ENCODE measurements around the gene DTX2. TPM values are rescaled to one million over a fixed set of nuclear protein-coding genes. Genes with fewer than 3 reads are reported as not detected.
"Not testable (repeated sequence)": the region's sequence is repeated elsewhere in the genome, so short reads cannot be mapped to it uniquely, and the experiment has no call there.

DTX2 gene
- total RNA-seq, 1 experiment from 2014 or later: 37.4 TPM

DNA sequence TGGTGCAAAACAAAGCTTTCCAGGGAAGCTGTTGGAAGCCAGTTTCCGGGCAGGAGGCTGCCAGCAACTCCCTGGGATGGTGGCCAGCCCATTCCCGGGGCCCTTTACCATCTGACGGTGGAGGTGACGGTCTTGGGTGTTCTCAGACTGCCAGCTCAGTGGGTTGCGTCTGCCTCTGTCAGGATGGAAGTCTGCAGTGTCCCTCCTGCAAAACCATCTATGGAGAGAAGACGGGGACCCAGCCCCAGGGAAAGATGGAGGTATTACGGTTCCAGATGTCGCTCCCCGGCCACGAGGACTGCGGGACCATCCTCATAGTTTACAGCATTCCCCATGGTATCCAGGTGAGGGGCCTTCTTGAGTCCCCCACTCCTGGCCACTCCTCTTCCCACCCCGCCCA is 41.7 kb downstream of the DTX2 start:
- RAD21 ChIA-PET (ENCODE audit: low non-redundant PET in 1 of 2, low total read pairs in 2 of 2, uncharacterized antibody in 2 of 2, unreplicated experiment in 2 of 2); ATAC-seq; H4K20me1 ChIP-seq (ENCODE audit: insufficient read depth); H3K9me2 ChIP-seq (ENCODE audit: insufficient read depth); H3K27ac ChIP-seq (ENCODE audit: low read depth, low read length); H3K36me3 ChIP-seq (ENCODE audit: control insufficient read depth in 1 of 2, insufficient read depth in 2 of 2, low read length in 2 of 2); CTCF ChIA-PET; POLR2A ChIA-PET; H3K4me3 ChIP-seq (replicated peaks in 1 of 2; ENCODE audit: low read depth in 1 of 2, low read length in 2 of 2); H3K27me3 ChIP-seq (ENCODE audit: insufficient read depth, low read length); H3K9ac ChIP-seq (ENCODE audit: low read length); H2AFZ ChIP-seq (ENCODE audit: low read depth, low read length, poor library complexity, severe bottlenecking); H3K79me2 ChIP-seq (ENCODE audit: insufficient read depth, low read length); H3K4me2 ChIP-seq (ENCODE audit: low read length); BruUV-seq (replicated peaks); H3K9me3 ChIP-seq (ENCODE audit: control insufficient read depth in 1 of 2, insufficient read depth in 1 of 2, low read depth in 1 of 2, low read length in 2 of 2); intact Hi-C loops (cut with micrococcal nuclease); DNase-seq (ENCODE audit: low read depth, low spot score); H3K4me1 ChIP-seq (ENCODE audit: control insufficient read depth in 1 of 2, insufficient read depth in 2 of 2, low read length in 2 of 2): not testable (repeated sequence)

DNA sequence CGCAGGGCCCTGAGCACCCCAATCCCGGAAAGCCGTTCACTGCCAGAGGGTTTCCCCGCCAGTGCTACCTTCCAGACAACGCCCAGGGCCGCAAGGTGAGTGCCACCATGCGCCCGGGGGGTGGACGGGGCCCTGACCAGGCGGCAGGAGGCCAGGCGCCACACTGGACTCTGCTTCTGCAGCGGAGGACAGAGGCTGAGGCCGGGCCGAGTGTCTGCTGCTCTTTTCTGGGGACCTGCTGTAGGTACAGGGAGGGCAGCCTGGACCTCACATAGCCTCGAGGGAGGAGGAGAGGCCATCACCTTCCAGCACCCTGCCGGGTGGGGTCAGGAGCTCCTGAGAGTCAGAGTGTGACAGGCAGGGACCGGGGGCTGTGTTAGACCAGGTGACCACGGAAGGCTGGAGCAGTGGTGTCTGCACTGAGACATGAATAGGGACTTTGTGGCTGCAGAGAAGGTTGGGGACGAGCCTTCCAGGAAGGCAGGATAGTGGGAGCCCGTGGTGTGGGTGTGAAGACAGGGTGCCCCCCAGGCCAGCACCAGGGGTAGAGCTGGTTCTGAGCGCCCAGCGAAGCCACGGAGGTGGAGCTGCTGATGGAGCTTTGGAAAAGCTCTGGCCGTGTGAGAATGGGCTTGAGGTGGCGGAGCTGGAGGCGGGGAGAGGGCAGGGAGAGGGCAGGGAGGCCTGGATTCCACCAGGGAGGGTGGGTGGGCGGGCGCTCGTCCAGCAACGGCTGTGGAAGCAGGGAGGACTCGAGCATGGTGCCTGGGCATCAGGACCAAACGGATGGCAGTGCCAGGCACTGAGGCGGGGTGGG is 43.0 kb downstream of the DTX2 start:
- H3K9ac ChIP-seq (ENCODE audit: low read length); H3K36me3 ChIP-seq (ENCODE audit: control insufficient read depth in 1 of 2, insufficient read depth in 2 of 2, low read length in 2 of 2); ATAC-seq; H3K4me1 ChIP-seq (ENCODE audit: control insufficient read depth in 1 of 2, insufficient read depth in 2 of 2, low read length in 2 of 2); H3K9me2 ChIP-seq (ENCODE audit: insufficient read depth); BruUV-seq (replicated peaks); RAD21 ChIA-PET (ENCODE audit: low non-redundant PET in 1 of 2, low total read pairs in 2 of 2, uncharacterized antibody in 2 of 2, unreplicated experiment in 2 of 2); H3K4me2 ChIP-seq (ENCODE audit: low read length); H3K27ac ChIP-seq (ENCODE audit: low read depth, low read length); CTCF ChIA-PET; DNase-seq (ENCODE audit: low read depth, low spot score); H2AFZ ChIP-seq (ENCODE audit: low read depth, low read length, poor library complexity, severe bottlenecking); H4K20me1 ChIP-seq (ENCODE audit: insufficient read depth); H3K4me3 ChIP-seq (replicated peaks in 1 of 2; ENCODE audit: low read depth in 1 of 2, low read length in 2 of 2); H3K9me3 ChIP-seq (ENCODE audit: control insufficient read depth in 1 of 2, insufficient read depth in 1 of 2, low read depth in 1 of 2, low read length in 2 of 2); H3K27me3 ChIP-seq (ENCODE audit: insufficient read depth, low read length); POLR2A ChIA-PET; intact Hi-C loops (cut with micrococcal nuclease); H3K79me2 ChIP-seq (ENCODE audit: insufficient read depth, low read length): not testable (repeated sequence)

Measured in HCT116 (cell line).